HL-60 (cell line): ENCODE measurements around the gene PNMA8B.
A peak's percentile ranks its signal among the peaks of the same experiment; 100 is the strongest.

Source experiments
- TF ChIP-seq, protein P1 (sequence below): IDR thresholded peaks from one replicate; pipeline ENCODE4 v1.5.1; 2011; ENCODE audit warnings: low read length, control low read depth, inconsistent platforms; ENCODE audit not compliant: insufficient read depth
- TF ChIP-seq, protein P2 (sequence below): IDR thresholded peaks from 2 replicates; pipeline ENCODE4 v1.6.1; 2012; ENCODE audit warnings: low read depth; ENCODE audit not compliant: insufficient replicate concordance

DNA sequence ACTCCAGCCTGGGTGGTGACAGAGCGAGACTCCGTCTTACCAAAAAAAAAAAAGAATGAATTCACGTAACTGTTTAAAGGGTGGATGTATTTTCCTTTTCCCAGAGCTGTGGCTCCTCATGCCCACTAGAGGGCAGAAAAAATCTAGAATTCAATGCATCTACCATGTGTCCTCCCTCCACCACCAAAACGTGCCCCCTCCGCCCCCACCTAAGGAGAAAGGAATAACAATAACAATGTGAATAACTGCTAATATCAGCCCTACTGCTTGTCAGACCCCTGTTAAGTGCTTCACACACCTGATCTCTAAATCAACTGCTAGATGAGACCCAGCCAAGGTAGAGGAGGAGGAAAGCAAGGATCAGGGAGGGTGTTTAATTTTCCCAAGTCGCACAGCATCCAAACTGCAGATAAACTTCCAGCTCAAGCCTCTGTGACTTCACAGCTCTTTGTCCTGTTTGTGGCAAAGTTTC is 20.2 kb upstream of the PNMA8B start:
- TF ChIP-seq, protein P1, sequence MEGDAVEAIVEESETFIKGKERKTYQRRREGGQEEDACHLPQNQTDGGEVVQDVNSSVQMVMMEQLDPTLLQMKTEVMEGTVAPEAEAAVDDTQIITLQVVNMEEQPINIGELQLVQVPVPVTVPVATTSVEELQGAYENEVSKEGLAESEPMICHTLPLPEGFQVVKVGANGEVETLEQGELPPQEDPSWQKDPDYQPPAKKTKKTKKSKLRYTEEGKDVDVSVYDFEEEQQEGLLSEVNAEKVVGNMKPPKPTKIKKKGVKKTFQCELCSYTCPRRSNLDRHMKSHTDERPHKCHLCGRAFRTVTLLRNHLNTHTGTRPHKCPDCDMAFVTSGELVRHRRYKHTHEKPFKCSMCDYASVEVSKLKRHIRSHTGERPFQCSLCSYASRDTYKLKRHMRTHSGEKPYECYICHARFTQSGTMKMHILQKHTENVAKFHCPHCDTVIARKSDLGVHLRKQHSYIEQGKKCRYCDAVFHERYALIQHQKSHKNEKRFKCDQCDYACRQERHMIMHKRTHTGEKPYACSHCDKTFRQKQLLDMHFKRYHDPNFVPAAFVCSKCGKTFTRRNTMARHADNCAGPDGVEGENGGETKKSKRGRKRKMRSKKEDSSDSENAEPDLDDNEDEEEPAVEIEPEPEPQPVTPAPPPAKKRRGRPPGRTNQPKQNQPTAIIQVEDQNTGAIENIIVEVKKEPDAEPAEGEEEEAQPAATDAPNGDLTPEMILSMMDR = peak; percentile 44
- TF ChIP-seq, protein P2, sequence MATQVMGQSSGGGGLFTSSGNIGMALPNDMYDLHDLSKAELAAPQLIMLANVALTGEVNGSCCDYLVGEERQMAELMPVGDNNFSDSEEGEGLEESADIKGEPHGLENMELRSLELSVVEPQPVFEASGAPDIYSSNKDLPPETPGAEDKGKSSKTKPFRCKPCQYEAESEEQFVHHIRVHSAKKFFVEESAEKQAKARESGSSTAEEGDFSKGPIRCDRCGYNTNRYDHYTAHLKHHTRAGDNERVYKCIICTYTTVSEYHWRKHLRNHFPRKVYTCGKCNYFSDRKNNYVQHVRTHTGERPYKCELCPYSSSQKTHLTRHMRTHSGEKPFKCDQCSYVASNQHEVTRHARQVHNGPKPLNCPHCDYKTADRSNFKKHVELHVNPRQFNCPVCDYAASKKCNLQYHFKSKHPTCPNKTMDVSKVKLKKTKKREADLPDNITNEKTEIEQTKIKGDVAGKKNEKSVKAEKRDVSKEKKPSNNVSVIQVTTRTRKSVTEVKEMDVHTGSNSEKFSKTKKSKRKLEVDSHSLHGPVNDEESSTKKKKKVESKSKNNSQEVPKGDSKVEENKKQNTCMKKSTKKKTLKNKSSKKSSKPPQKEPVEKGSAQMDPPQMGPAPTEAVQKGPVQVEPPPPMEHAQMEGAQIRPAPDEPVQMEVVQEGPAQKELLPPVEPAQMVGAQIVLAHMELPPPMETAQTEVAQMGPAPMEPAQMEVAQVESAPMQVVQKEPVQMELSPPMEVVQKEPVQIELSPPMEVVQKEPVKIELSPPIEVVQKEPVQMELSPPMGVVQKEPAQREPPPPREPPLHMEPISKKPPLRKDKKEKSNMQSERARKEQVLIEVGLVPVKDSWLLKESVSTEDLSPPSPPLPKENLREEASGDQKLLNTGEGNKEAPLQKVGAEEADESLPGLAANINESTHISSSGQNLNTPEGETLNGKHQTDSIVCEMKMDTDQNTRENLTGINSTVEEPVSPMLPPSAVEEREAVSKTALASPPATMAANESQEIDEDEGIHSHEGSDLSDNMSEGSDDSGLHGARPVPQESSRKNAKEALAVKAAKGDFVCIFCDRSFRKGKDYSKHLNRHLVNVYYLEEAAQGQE = no peak
